Nephron (organoid): Measurements from ENCODE around the gene NRP1.

Source experiments
- H3K27ac Mint-ChIP-seq, 3 experiments: 2 replicates each; pipeline ENCODE4 v1.8.0; 2020; ENCODE audit warnings: mixed read lengths in 3 of 3, mild to moderate bottlenecking in 2 of 3, moderate library complexity in 1 of 3
- H3K27me3 Mint-ChIP-seq: 2 replicates; pipeline ENCODE4 v1.8.0; 2021; ENCODE audit warnings: low read depth, mild to moderate bottlenecking, moderate library complexity, mixed read lengths
- H3K36me3 Mint-ChIP-seq: 2 replicates; pipeline ENCODE4 v1.8.0; 2020; ENCODE audit warnings: low read depth, mixed read lengths
- H3K4me1 Mint-ChIP-seq: 2 replicates; pipeline ENCODE4 v1.8.0; 2020; ENCODE audit warnings: mixed read lengths
- H3K4me3 Mint-ChIP-seq, 3 experiments: 2 replicates each; pipeline ENCODE4 v1.8.0; 2020; ENCODE audit warnings: mild to moderate bottlenecking in 3 of 3, mixed read lengths in 3 of 3, moderate library complexity in 2 of 3
- H3K9me3 Mint-ChIP-seq: 2 replicates; pipeline ENCODE4 v1.8.0; 2020; ENCODE audit warnings: mixed read lengths
- TF ChIP-seq, protein P1 (sequence below), 3 experiments: fragments of 200-600 bp; sonication (generic); IDR thresholded peaks; one replicate each; pipeline ENCODE4 v1.5.0; 2021; ENCODE audit warnings: antibody characterized with exemption in 3 of 3; ENCODE audit not compliant: unreplicated experiment in 3 of 3

NRP1 gene

DNA sequence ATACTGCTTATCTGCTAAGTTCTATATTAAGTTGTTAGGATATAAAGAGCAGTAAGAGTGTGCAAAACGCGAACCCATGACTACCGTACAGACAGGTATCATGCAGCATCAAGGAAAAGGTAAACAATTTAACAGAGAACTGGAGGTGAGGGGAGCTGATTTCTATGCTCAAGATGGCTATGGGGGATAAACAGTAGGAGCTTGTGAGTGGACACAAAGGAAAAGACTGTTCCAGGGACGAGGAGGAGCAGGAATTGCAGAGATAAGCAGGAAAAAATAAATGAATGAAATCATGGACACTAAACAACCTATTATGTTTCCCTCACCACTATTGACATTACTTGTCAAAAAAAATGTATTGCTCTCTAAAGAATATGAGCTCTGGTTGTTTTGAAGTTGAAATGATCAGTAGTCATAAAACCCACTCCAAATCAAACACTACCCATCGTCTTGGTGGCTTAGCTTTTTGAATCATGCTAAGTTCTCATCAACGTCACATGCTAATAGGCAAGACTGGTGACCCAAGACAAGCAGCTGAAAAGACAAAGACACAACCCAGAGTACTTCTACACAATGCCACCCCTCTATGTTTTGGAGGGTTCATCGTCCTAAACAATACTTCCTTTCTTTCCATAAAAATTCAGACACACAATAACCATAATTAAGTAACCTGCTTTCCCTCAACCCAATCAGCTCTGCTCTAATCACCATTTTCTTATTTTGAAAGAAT, 102.7 kb downstream of the NRP1 start:
- Mint-ChIP-seq H3K36me3 (peaks cover 65% of the 10 kb centered on the region), H3K4me1 (peaks cover 58% of the 10 kb centered on the region), H3K27ac (peak overlapping the region in 2 of 3 experiments; percentile 32 to 59), H3K27me3 (peaks cover 4% of the 10 kb centered on the region), H3K9me3 (no peaks in the 10 kb centered on the region), H3K4me3 (no peak overlapping the region)
- TF ChIP-seq, protein P1, sequence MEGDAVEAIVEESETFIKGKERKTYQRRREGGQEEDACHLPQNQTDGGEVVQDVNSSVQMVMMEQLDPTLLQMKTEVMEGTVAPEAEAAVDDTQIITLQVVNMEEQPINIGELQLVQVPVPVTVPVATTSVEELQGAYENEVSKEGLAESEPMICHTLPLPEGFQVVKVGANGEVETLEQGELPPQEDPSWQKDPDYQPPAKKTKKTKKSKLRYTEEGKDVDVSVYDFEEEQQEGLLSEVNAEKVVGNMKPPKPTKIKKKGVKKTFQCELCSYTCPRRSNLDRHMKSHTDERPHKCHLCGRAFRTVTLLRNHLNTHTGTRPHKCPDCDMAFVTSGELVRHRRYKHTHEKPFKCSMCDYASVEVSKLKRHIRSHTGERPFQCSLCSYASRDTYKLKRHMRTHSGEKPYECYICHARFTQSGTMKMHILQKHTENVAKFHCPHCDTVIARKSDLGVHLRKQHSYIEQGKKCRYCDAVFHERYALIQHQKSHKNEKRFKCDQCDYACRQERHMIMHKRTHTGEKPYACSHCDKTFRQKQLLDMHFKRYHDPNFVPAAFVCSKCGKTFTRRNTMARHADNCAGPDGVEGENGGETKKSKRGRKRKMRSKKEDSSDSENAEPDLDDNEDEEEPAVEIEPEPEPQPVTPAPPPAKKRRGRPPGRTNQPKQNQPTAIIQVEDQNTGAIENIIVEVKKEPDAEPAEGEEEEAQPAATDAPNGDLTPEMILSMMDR (IDR thresholded peaks at IDR 0.05; ENCODE audit: unreplicated experiment in 3 of 3) = no peak

DNA sequence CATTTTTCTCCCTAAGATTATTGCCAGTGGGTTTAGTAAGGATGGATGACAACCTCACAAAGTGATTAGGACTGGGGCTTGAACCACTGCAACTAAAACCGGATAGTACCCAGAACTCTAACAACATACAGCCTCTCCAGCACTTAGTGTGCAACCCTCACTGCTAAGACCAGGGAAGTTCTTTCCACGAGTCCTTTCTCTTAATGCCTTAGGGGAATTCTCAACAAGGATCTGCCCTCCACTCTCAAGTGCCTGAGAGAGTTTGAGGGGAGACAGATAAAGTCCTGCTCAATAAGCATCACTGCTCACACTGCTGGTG, 104.6 kb downstream of the NRP1 start:
- Mint-ChIP-seq H3K9me3 (no peaks in the 10 kb centered on the region), H3K36me3 (peaks cover 77% of the 10 kb centered on the region), H3K4me1 (peaks cover 41% of the 10 kb centered on the region), H3K27me3 (peaks cover 4% of the 10 kb centered on the region), H3K27ac (peak overlapping the region; percentile 48 to 56 (median 56)), H3K4me3 (no peak overlapping the region)
- TF ChIP-seq, protein P1 (IDR thresholded peaks at IDR 0.05; ENCODE audit: unreplicated experiment in 3 of 3) = no peak

DNA sequence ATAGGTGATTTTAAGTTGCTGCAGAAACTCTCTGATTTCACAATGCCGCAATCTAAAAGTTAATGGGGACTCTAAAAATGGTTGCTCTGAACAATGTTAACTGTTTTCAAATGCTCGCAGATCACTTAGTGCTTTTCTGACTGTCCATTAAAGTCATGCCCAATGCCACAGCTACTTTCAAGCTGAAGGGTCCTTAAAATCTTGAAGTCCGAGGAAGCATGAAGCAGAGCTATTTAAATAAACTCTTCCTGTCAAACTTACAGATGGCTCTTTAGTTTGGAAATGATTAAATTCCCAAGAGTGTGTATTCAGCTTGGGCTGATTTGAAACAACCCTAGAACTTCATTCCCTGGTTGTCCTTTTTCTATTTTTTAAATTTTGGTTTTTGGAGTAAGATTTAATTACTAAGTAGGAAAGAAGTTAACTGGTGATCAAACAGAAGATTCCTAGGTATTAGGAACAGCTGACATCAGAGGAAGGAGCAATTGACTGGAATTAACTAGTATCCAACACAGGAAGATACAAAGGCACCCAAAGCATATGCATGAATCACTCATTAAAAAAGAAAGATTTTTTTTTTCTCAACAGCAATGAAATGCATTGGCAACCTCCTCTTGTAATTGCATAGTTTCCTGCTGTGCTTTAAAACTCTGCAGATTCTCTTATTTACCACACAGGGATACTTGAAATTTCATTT, 105.1 kb downstream of the NRP1 start:
- Mint-ChIP-seq H3K9me3 (no peaks in the 10 kb centered on the region), H3K4me1 (peaks cover 41% of the 10 kb centered on the region), H3K27ac (peak overlapping the region in 2 of 3 experiments; percentile 48 to 56), H3K27me3 (peaks cover 4% of the 10 kb centered on the region), H3K4me3 (no peak overlapping the region), H3K36me3 (peaks cover 82% of the 10 kb centered on the region)
- TF ChIP-seq, protein P1 (IDR thresholded peaks at IDR 0.05; ENCODE audit: unreplicated experiment in 3 of 3) = no peak

DNA sequence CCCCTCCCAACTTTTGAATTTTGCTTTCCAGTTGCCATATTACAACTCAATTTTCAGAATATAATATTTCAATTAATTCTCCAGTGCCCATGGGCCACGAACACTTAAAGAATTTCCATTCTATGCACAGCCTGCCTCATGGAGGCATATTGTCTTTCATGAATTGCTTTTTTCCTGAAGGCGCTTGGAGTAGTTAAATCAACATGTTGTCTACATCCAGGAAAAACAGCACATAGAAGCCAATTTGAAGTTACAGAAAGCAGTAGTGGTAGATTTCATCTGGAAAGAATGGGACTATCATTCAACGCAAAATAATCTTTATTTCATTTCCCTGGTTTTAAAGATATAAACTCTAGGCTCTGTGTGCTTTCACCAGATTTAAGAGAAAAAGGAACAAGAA, 106.0 kb downstream of the NRP1 start:
- Mint-ChIP-seq H3K27ac (no peak overlapping the region), H3K4me3 (no peak overlapping the region), H3K27me3 (peaks cover 8% of the 10 kb centered on the region), H3K4me1 (peaks cover 39% of the 10 kb centered on the region), H3K36me3 (peaks cover 90% of the 10 kb centered on the region), H3K9me3 (no peaks in the 10 kb centered on the region)
- TF ChIP-seq, protein P1 (IDR thresholded peaks at IDR 0.05; ENCODE audit: unreplicated experiment in 3 of 3) = no peak

DNA sequence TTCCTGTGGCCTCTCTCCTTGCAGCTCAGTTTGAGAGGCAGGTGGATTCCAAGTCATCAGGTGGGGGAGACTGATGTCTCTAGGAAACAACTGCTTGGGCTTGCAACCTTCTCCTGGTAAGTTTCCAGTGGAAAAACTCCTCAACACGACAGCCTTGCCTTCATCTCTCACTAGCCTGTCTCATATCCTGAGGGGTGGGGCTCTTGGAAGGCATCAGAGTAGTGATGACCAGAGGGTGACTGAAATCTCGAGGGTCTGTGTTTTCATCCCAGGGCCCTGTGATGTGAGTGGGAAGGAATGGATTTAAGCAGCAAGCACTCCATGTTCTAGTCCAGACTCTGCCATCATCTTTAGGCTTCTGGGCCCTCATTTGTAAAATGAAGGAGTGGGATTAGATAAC, 107.0 kb downstream of the NRP1 start:
- TF ChIP-seq, protein P1 (IDR thresholded peaks at IDR 0.05; ENCODE audit: unreplicated experiment in 3 of 3) = no peak

More for the DNA sequence above, 107.0 kb downstream of the NRP1 start:
- Mint-ChIP-seq H3K27ac (no peak overlapping the region), H3K4me3 (no peak overlapping the region), H3K4me1 (peaks cover 34% of the 10 kb centered on the region), H3K9me3 (no peaks in the 10 kb centered on the region), H3K27me3 (peaks cover 8% of the 10 kb centered on the region), H3K36me3 (peaks cover 90% of the 10 kb centered on the region)
